Liver (tissue), 9 donors: ENCODE measurements around the gene PLEKHA7. TPM values are rescaled to one million over a fixed set of nuclear protein-coding genes. Genes with fewer than 3 reads are reported as not detected.
"Not testable (repeated sequence)": the region's sequence is repeated elsewhere in the genome, so short reads cannot be mapped to it uniquely, and the experiment has no call there.

ENCODE experiments used
- DNase-seq: peaks from one replicate; pipeline ENCODE4 v3.0.0-alpha.2; 2017; ENCODE audit warnings: low spot score
- H3K27ac ChIP-seq, 2 donors: one replicate each; pipeline ENCODE4 v1.7.0; 2013; ENCODE audit warnings: inconsistent platforms in 2 of 2, low read length in 2 of 2, control low read depth in 1 of 2, low read depth in 1 of 2, mild to moderate bottlenecking in 1 of 2
- H3K27me3 ChIP-seq, 4 donors: one replicate each; pipeline versions ENCODE4 v1.6.1 to v1.7.0; 2013; ENCODE audit warnings: low read length in 3 of 4, inconsistent platforms in 1 of 4, mild to moderate bottlenecking in 1 of 4, moderate library complexity in 1 of 4; ENCODE audit not compliant: control insufficient read depth in 4 of 4, insufficient read depth in 4 of 4
- H3K36me3 ChIP-seq, 4 donors: one replicate each; pipeline versions ENCODE4 v1.6.1 to v1.7.0; 2013; ENCODE audit warnings: low read length in 3 of 4, mild to moderate bottlenecking in 3 of 4, low read depth in 1 of 4, moderate library complexity in 1 of 4; ENCODE audit not compliant: control insufficient read depth in 4 of 4, insufficient read depth in 3 of 4
- H3K4me1 ChIP-seq, 4 donors: one replicate each; pipeline versions ENCODE4 v1.6.1 to v1.7.0; 2013; ENCODE audit warnings: low read length in 3 of 4, mild to moderate bottlenecking in 3 of 4, moderate library complexity in 1 of 4; ENCODE audit not compliant: control insufficient read depth in 4 of 4, insufficient read depth in 4 of 4
- H3K4me3 ChIP-seq, 3 donors: one replicate each; pipeline versions ENCODE4 v1.6.1 to v1.7.0; 2013; ENCODE audit warnings: low read length in 3 of 3, control low read depth in 1 of 3, low read depth in 1 of 3, mild to moderate bottlenecking in 1 of 3
- H3K9ac ChIP-seq, 2 donors: one replicate each; pipeline ENCODE4 v1.7.0; 2013; ENCODE audit warnings: low read length in 2 of 2, mild to moderate bottlenecking in 2 of 2, moderate library complexity in 2 of 2, control low read depth in 1 of 2, low read depth in 1 of 2
- H3K9me3 ChIP-seq, 4 donors: one replicate each; pipeline versions ENCODE4 v1.6.1 to v1.7.0; 2013; ENCODE audit warnings: low read length in 3 of 4; ENCODE audit not compliant: control insufficient read depth in 4 of 4
- EGR1 ChIP-seq, 2 donors: IDR thresholded peaks; 2 replicates each; pipeline ENCODE4 v1.6.1; 2016 to 2018; ENCODE audit warnings: antibody characterized with exemption in 2 of 2, low read depth in 2 of 2
- FOXA1 ChIP-seq: IDR thresholded peaks from 2 replicates; pipeline ENCODE4 v1.6.1; 2016; ENCODE audit warnings: antibody characterized with exemption
- GABPA ChIP-seq, 2 donors: IDR thresholded peaks in 1 of 2; conservative IDR thresholded peaks in 1 of 2; 2 replicates each; pipeline ENCODE4 v1.6.1; 2016; ENCODE audit warnings: antibody characterized with exemption in 2 of 2, mild to moderate bottlenecking in 1 of 2, moderate library complexity in 1 of 2
- HNF4A ChIP-seq, 2 donors: conservative IDR thresholded peaks; 2 replicates each; pipeline ENCODE4 v1.6.1; 2016; ENCODE audit warnings: antibody characterized with exemption in 2 of 2, mild to moderate bottlenecking in 2 of 2
- HNF4G ChIP-seq: IDR thresholded peaks from 2 replicates; pipeline ENCODE4 v1.6.1; 2016; ENCODE audit warnings: antibody characterized with exemption
- JUND ChIP-seq, 2 donors: IDR thresholded peaks; 2 replicates each; pipeline ENCODE4 v1.6.1; 2016; ENCODE audit warnings: antibody characterized with exemption in 2 of 2
- NR2F2 ChIP-seq: IDR thresholded peaks from 2 replicates; pipeline ENCODE4 v1.6.1; 2016; ENCODE audit warnings: antibody characterized with exemption
- RAD21 ChIP-seq, 2 donors: IDR thresholded peaks; 2 replicates each; pipeline ENCODE4 v1.6.1; 2016; ENCODE audit warnings: antibody characterized with exemption in 2 of 2, mild to moderate bottlenecking in 2 of 2
- REST ChIP-seq: IDR thresholded peaks from 2 replicates; pipeline ENCODE4 v1.6.1; 2016; ENCODE audit warnings: antibody characterized with exemption, mild to moderate bottlenecking
- RXRA ChIP-seq, 2 donors: IDR thresholded peaks; 2 replicates each; pipeline ENCODE4 v1.6.1; 2017 to 2018; ENCODE audit warnings: antibody characterized with exemption in 2 of 2, mild to moderate bottlenecking in 1 of 2
- SP1 ChIP-seq: IDR thresholded peaks from 2 replicates; pipeline ENCODE4 v1.6.1; 2018; ENCODE audit warnings: antibody characterized with exemption, mild to moderate bottlenecking
- TAF1 ChIP-seq: conservative IDR thresholded peaks from 2 replicates; pipeline ENCODE4 v1.6.1; 2016; ENCODE audit warnings: antibody characterized with exemption, mild to moderate bottlenecking
- YY1 ChIP-seq: IDR thresholded peaks from 2 replicates; pipeline ENCODE4 v1.6.1; 2016; ENCODE audit warnings: antibody characterized with exemption, mild to moderate bottlenecking
- ZBTB33 ChIP-seq: IDR thresholded peaks from 2 replicates; pipeline ENCODE4 v1.6.1; 2016; ENCODE audit warnings: antibody characterized with exemption
- WGBS: extraction: QIAGEN DNeasy Blood & Tissue Kit; methylation state at CpG from one replicate; pipeline ENCODE4 v1.1.7; 2013; 5-methylcytosine and 5-hydroxymethylcytosine counted together
- polyA plus RNA-seq, 2 donors: library from polyadenylated mRNA; stranded (reverse) in 1 of 2; unstranded in 1 of 2; fragments of 200-250 nt in 1 of 2; fragments of >200 nt in 1 of 2; fragmentation: Nextera tagmentation in 1 of 2; extraction: Ambion mirVana in 1 of 2; gene quantifications; one replicate each; pipeline versions ENCODE4 v1.2.1 to v1.2.3, GENCODE V29; 2013 to 2015
- total RNA-seq, 2 donors: library from RNA; depleted of rRNA; stranded (reverse); fragments of >200 nt; gene quantifications; one replicate each; pipeline ENCODE4 v1.2.3, GENCODE V29; 2014
- TF ChIP-seq, protein P1 (sequence below): IDR thresholded peaks from 2 replicates; pipeline ENCODE4 v1.6.1; 2016; ENCODE audit warnings: antibody characterized with exemption
- TF ChIP-seq, protein P2 (sequence below): fragments of 150-350 bp; IDR thresholded peaks from 2 replicates; pipeline ENCODE4 v1.5.1; 2017; ENCODE audit warnings: improper control_type of control experiment, low read depth, low read length; ENCODE audit not compliant: missing input control
- TF ChIP-seq, protein P3 (sequence below): IDR thresholded peaks from 2 replicates; pipeline ENCODE4 v1.6.1; 2016; ENCODE audit warnings: antibody characterized with exemption
- donor health status: healthy.
- donor health status: healthy.
- donor health status: healthy.
- donor health status: healthy.
- donor health status: healthy.

The PLEKHA7 gene
- total and polyA plus RNA-seq, 4 donors: 6.1 to 28.8 (median 8.5) TPM

GRCh38 chr11:16867097-16867496, 147.1 kb downstream of the PLEKHA7 start:
- DNase-seq: no peak
- no peak overlapping the region for H3K27ac ChIP-seq
- no peak overlapping the region for H3K9ac ChIP-seq
- no peak overlapping the region for H3K4me3 ChIP-seq
- no peaks in the 10 kb centered on the region for H3K9me3 ChIP-seq
- peaks cover 0 to 16% (median 8%) of the 10 kb centered on the region in 4 donors for H3K36me3 ChIP-seq
- no peaks in the 10 kb centered on the region for H3K4me1 ChIP-seq
- 80% methylated on average over 1 of the region's 1 CpG for WGBS
- TF ChIP-seq RXRA (IDR thresholded peaks at IDR 0.05): no peak
- H3K27me3 ChIP-seq: no peaks in the 10 kb centered on the region

DNA sequence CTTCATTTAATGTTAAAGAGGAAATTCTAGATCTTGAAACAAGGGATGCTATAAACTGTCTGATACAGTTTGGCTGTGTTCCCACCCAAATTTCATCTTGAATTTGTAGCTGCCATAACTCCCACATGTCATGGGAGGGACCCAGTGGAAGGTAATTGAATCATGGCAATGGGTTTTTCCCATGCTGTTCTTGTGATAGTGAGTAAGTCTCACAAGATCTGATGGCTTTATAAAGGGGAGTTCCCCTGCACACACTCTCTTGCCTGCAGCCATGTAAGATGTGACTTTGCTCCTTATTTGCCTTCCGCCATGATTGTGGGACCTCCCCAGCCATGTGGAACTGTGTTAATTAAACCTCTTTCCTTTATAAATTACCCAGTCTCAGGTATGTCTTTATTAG, 149.8 kb downstream of the PLEKHA7 start:
- not testable (repeated sequence) for H3K9me3 ChIP-seq, H3K27me3 ChIP-seq, H3K9ac ChIP-seq, H3K4me3 ChIP-seq, H3K27ac ChIP-seq, DNase-seq, H3K4me1 ChIP-seq
- WGBS: 91% methylated on average over 1 of the region's 1 CpG
- H3K36me3 ChIP-seq: peaks cover 0 to 15% (median 8%) of the 10 kb centered on the region in 4 donors

GRCh38 chr11:16863389-16863788, 150.8 kb downstream of the PLEKHA7 start:
- no peak for DNase-seq
- Histone ChIP-seq H3K4me1 (no peaks in the 10 kb centered on the region), H3K9ac (no peak overlapping the region), H3K9me3 (no peaks in the 10 kb centered on the region), H3K4me3 (no peak overlapping the region), H3K27me3 (no peaks in the 10 kb centered on the region), H3K27ac (no peak overlapping the region), H3K36me3 (peaks cover 0 to 10% (median 3%) of the 10 kb centered on the region in 4 donors)
- WGBS: 84% methylated on average over 10 of the region's 10 CpGs
- TF ChIP-seq GABPA (IDR thresholded peaks at IDR 0.05 in 1 of 2, conservative IDR thresholded peaks at IDR 0.05 in 1 of 2): no peak
- no peak for TF ChIP-seq TAF1
- no peak for TF ChIP-seq HNF4G
- no peak for TF ChIP-seq RXRA (IDR thresholded peaks at IDR 0.05)
- TF ChIP-seq SP1: no peak
- no peak for TF ChIP-seq FOXA1
- TF ChIP-seq, protein P1, sequence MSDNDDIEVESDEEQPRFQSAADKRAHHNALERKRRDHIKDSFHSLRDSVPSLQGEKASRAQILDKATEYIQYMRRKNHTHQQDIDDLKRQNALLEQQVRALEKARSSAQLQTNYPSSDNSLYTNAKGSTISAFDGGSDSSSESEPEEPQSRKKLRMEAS: no peak
- TF ChIP-seq JUND (IDR thresholded peaks at IDR 0.05): no peak
- no peak for TF ChIP-seq YY1
- TF ChIP-seq RAD21 (IDR thresholded peaks at IDR 0.05): no peak
- TF ChIP-seq EGR1 (IDR thresholded peaks at IDR 0.05; ENCODE audit: low read depth in 2 of 2): no peak
- TF ChIP-seq REST: no peak
- TF ChIP-seq, protein P2, sequence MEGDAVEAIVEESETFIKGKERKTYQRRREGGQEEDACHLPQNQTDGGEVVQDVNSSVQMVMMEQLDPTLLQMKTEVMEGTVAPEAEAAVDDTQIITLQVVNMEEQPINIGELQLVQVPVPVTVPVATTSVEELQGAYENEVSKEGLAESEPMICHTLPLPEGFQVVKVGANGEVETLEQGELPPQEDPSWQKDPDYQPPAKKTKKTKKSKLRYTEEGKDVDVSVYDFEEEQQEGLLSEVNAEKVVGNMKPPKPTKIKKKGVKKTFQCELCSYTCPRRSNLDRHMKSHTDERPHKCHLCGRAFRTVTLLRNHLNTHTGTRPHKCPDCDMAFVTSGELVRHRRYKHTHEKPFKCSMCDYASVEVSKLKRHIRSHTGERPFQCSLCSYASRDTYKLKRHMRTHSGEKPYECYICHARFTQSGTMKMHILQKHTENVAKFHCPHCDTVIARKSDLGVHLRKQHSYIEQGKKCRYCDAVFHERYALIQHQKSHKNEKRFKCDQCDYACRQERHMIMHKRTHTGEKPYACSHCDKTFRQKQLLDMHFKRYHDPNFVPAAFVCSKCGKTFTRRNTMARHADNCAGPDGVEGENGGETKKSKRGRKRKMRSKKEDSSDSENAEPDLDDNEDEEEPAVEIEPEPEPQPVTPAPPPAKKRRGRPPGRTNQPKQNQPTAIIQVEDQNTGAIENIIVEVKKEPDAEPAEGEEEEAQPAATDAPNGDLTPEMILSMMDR: no peak
- no peak for TF ChIP-seq ZBTB33
- TF ChIP-seq, protein P3, sequence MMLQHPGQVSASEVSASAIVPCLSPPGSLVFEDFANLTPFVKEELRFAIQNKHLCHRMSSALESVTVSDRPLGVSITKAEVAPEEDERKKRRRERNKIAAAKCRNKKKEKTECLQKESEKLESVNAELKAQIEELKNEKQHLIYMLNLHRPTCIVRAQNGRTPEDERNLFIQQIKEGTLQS: no peak
- no peak for TF ChIP-seq NR2F2
- TF ChIP-seq HNF4A (conservative IDR thresholded peaks at IDR 0.05): no peak
